ENCODE results near the gene LGR4. TPM values are rescaled to one million over a fixed set of nuclear protein-coding genes. Genes with fewer than 3 reads are reported as not detected.

LGR4 gene
- total RNA-seq, 1 experiment from 2014 or later: 99.2 TPM

DNA sequence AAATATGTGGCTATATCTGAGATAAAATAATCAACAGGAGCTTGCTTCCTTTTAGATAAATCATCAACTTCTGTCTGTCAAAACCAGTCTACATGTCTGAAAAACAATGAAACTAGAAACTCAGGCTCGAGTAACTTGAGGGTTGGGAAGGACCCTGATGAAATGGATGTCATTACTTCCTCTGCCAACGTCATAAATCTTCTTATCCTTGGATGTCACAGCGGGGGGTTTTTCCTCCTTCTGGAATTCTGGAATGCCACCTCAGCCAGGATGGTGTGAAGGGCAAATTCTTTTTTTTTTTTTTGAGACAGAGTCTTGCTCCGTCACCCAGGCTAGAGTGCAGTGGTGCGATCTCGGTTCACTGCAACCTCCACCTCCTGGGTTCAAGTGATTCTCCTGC lies 13.4 kb downstream of the LGR4 start:
- Histone ChIP-seq H2AFZ (ENCODE audit: low read length) (no peak overlapping the region), H3K9ac (ENCODE audit: extremely low read depth, insufficient read length, low read length) (no peak overlapping the region), H3K23me2 (ENCODE audit: insufficient read length, low read depth, low read length, poor library complexity, severe bottlenecking) (no peaks in the 10 kb centered on the region), H3K23ac (ENCODE audit: insufficient read length, low read depth, low read length) (no peak overlapping the region), H3K4me2 (ENCODE audit: insufficient read depth, insufficient read length, low read length) (no peak overlapping the region), H3K4me1 (ENCODE audit: insufficient read depth, low read length) (peaks cover 4% of the 10 kb centered on the region), H2BK5ac (ENCODE audit: insufficient read length, low read length) (no peak overlapping the region), H2BK12ac (ENCODE audit: insufficient read length, low read depth, low read length) (no peak overlapping the region), H3K79me2 (ENCODE audit: insufficient read depth, low read length) (peaks cover 38% of the 10 kb centered on the region; the same call in 1 of the 2 replicates), H4K8ac (replicated peaks; ENCODE audit: insufficient read length, low read depth, low read length) (no peak overlapping the region), H2BK120ac (ENCODE audit: low read depth, low read length, poor library complexity, severe bottlenecking) (no peak overlapping the region), H3K27ac (ENCODE audit: insufficient read length, low read depth, low read length) (no peak overlapping the region), H2AK5ac (ENCODE audit: insufficient read length, low read length) (no peak overlapping the region), H4K91ac (ENCODE audit: insufficient read length, low read depth, low read length) (no peak overlapping the region), H3K56ac (ENCODE audit: insufficient read length, low read depth, low read length) (no peak overlapping the region), H3K9me3 (ENCODE audit: control insufficient read depth, low read depth, low read length) (no peaks in the 10 kb centered on the region), H3K27me3 (ENCODE audit: insufficient read depth, low read length) (no peaks in the 10 kb centered on the region), H2BK15ac (ENCODE audit: low read depth, low read length) (no peak overlapping the region), H4K20me1 (ENCODE audit: control insufficient read depth, insufficient read depth, insufficient read length) (no peaks in the 10 kb centered on the region), H3K14ac (ENCODE audit: insufficient read depth, low read length) (no peak overlapping the region), H3K18ac (ENCODE audit: insufficient read length, low read depth, low read length) (no peak overlapping the region), H3T11ph (ENCODE audit: low read length) (no peak overlapping the region), H3K79me1 (ENCODE audit: insufficient read depth, low read depth, low read length, poor library complexity, severe bottlenecking) (peaks cover 21% of the 10 kb centered on the region), H4K5ac (ENCODE audit: insufficient read length, low read depth, low read length) (no peak overlapping the region), H2BK20ac (ENCODE audit: low read depth, low read length, poor library complexity, severe bottlenecking) (no peak overlapping the region), H3K4ac (ENCODE audit: low read depth, low read length) (no peak overlapping the region)
- no peak for DNase-seq
- H3K27me3 Mint-ChIP-seq (ENCODE audit: low read depth): no peaks in the 10 kb centered on the region
- H3K27ac Mint-ChIP-seq: peak overlapping the region in 1 of 3 experiments; percentile 53; a peak in 1 of 7 replicates
- peaks cover 7 to 10% of the 10 kb centered on the region in 2 experiments for H3K9me3 Mint-ChIP-seq
- peaks cover 14 to 55% (median 33%) of the 10 kb centered on the region in 3 experiments for H3K36me3 Mint-ChIP-seq (ENCODE audit: insufficient read depth in 1 of 3, low read depth in 3 of 3)
- WGBS (ENCODE audit: extremely low coverage, insufficient read length, low lambda C conversion rate): no CpG with 5 or more reads among the region's 6 CpGs
- TF ChIP-seq, protein P1, sequence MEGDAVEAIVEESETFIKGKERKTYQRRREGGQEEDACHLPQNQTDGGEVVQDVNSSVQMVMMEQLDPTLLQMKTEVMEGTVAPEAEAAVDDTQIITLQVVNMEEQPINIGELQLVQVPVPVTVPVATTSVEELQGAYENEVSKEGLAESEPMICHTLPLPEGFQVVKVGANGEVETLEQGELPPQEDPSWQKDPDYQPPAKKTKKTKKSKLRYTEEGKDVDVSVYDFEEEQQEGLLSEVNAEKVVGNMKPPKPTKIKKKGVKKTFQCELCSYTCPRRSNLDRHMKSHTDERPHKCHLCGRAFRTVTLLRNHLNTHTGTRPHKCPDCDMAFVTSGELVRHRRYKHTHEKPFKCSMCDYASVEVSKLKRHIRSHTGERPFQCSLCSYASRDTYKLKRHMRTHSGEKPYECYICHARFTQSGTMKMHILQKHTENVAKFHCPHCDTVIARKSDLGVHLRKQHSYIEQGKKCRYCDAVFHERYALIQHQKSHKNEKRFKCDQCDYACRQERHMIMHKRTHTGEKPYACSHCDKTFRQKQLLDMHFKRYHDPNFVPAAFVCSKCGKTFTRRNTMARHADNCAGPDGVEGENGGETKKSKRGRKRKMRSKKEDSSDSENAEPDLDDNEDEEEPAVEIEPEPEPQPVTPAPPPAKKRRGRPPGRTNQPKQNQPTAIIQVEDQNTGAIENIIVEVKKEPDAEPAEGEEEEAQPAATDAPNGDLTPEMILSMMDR (conservative IDR thresholded peaks at IDR 0.05): no peak
- H3K4me3 Mint-ChIP-seq: no peak overlapping the region
- H3K4me1 Mint-ChIP-seq: peaks cover 72 to 87% of the 10 kb centered on the region in 2 experiments

All from H9 (cell line).